Stomach (tissue), 4 donors: ENCODE results near the gene SUN3.

Experiments
- CTCF ChIP-seq, 7 experiments: fragments of 450-650 bp in 4 of 7; fragments of 200-600 bp in 3 of 7; sonication (generic) in 3 of 7; IDR thresholded peaks; one replicate each; pipeline ENCODE4 v1.5.1; 2016 to 2019; ENCODE audit warnings: antibody characterized with exemption in 7 of 7, control low read depth in 2 of 7, mild to moderate bottlenecking in 1 of 7
- EP300 ChIP-seq: sonication (generic); formaldehyde crosslinking; IDR thresholded peaks from one replicate; pipeline ENCODE4 v1.6.1; 2017; ENCODE audit warnings: antibody characterized with exemption
- POLR2A ChIP-seq, 4 donors: fragments of 450-650 bp; IDR thresholded peaks; one replicate each; pipeline ENCODE4 v1.6.1; 2016; ENCODE audit warnings: antibody characterized with exemption in 4 of 4, control low read depth in 2 of 4, mild to moderate bottlenecking in 1 of 4, moderate library complexity in 1 of 4
- POLR2AphosphoS5 ChIP-seq, 3 donors: sonication (generic); formaldehyde crosslinking; IDR thresholded peaks; one replicate each; pipeline ENCODE4 v1.6.1; 2016; ENCODE audit warnings: antibody characterized with exemption in 3 of 3

DNA sequence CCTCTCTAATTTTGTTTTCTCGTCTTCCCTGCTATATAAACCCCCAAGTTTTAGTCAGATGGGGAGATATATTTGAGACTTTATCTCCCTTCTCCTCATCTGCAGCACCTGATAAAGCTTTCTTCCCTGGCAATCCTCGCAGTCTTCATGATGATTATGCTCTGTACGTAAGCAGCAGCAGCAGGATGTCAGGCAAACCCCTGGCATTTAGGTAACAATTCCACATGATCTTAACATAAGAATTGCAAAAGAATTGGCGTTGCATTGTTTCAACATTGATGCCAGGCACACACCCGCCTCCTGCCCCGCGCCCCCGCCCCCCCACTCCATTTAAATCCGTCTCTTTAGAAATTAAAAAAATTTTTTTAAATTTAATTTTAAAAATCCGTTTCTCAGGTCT, 86.8 kb downstream of the SUN3 start:
- TF ChIP-seq POLR2AphosphoS5 (IDR thresholded peaks at IDR 0.05): no peak
- no peak for TF ChIP-seq CTCF (IDR thresholded peaks at IDR 0.05)
- no peak for TF ChIP-seq POLR2A (IDR thresholded peaks at IDR 0.05)
- no peak for TF ChIP-seq EP300
